Lower lobe of right lung (tissue), 2 donors: ENCODE measurements around the gene FAM161A. TPM values are rescaled to one million over a fixed set of nuclear protein-coding genes. Genes with fewer than 3 reads are reported as not detected.

ENCODE experiments used
- ATAC-seq, 2 donors: fragments of 200-7000 bp; cut with Tn5 transposase; one replicate each; pipeline ENCODE4 v1.9.1; 2020 to 2022; ENCODE audit warnings: mild to moderate bottlenecking in 2 of 2, moderate library complexity in 2 of 2
- DNase-seq: peaks from one replicate; pipeline ENCODE4 v3.0.0-alpha.2; 2020
- H3K27ac ChIP-seq: fragments of 200-600 bp; one replicate; pipeline ENCODE4 v1.8.0; 2022
- H3K27me3 ChIP-seq: fragments of 200-600 bp; one replicate; pipeline ENCODE4 v1.8.0; 2022; ENCODE audit warnings: low read depth
- H3K36me3 ChIP-seq: fragments of 200-600 bp; one replicate; pipeline ENCODE4 v1.8.0; 2022; ENCODE audit warnings: mild to moderate bottlenecking
- H3K4me1 ChIP-seq: fragments of 200-600 bp; one replicate; pipeline ENCODE4 v1.8.0; 2022
- H3K4me3 ChIP-seq: fragments of 200-600 bp; one replicate; pipeline ENCODE4 v1.8.0; 2022; ENCODE audit warnings: mild to moderate bottlenecking
- H3K9me3 ChIP-seq: fragments of 200-600 bp; one replicate; pipeline ENCODE4 v1.8.0; 2022
- intact Hi-C: fragments of 100-400 bp; cut with DNase I; formaldehyde crosslinking; loops from one replicate; pipeline ENCODE4 v1.11.0; 2022
- total RNA-seq: library from RNA; stranded (reverse); fragmentation: NEBNext Ultra II Directional; extraction: Animal tissue kit (Norgen Biotek cat#: 25700); gene quantifications from one replicate; pipeline ENCODE4 v1.2.1, GENCODE V29; 2021
- TF ChIP-seq, protein P1 (sequence below): fragments of 200-600 bp; IDR thresholded peaks from one replicate; pipeline ENCODE4 v1.8.0; 2022; ENCODE audit warnings: antibody characterized with exemption, mild to moderate bottlenecking
- donor health status: DM: no; HTN: yes; CAD: no; lungs with severe emphysema.

Gene FAM161A
- total RNA-seq, 1 donor from 2014 or later: 2.6 TPM

DNA sequence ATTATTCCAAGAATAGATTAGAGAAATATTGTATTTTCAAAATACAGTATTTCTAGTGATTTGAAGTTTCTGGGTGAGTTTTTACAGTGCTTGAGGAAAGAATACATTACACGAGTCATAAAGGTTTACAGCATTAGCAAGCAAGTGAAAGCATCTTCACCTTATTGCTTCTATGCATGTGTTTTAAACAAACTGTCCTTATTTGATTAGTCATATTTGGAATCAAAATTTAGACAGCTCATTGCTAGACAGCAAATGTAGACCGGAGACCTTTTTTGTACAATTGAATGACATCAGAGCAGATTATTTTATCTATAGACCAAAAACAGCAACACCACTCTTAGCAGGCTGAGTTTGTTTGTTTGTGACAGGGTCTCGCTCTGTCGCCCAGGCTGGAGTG is 69.2 kb downstream of the FAM161A start:
- Histone ChIP-seq H3K27me3 (no peaks in the 10 kb centered on the region), H3K4me1 (no peaks in the 10 kb centered on the region), H3K27ac (no peak overlapping the region), H3K9me3 (no peaks in the 10 kb centered on the region), H3K4me3 (no peak overlapping the region), H3K36me3 (no peaks in the 10 kb centered on the region)
- no peak for ATAC-seq
- TF ChIP-seq, protein P1, sequence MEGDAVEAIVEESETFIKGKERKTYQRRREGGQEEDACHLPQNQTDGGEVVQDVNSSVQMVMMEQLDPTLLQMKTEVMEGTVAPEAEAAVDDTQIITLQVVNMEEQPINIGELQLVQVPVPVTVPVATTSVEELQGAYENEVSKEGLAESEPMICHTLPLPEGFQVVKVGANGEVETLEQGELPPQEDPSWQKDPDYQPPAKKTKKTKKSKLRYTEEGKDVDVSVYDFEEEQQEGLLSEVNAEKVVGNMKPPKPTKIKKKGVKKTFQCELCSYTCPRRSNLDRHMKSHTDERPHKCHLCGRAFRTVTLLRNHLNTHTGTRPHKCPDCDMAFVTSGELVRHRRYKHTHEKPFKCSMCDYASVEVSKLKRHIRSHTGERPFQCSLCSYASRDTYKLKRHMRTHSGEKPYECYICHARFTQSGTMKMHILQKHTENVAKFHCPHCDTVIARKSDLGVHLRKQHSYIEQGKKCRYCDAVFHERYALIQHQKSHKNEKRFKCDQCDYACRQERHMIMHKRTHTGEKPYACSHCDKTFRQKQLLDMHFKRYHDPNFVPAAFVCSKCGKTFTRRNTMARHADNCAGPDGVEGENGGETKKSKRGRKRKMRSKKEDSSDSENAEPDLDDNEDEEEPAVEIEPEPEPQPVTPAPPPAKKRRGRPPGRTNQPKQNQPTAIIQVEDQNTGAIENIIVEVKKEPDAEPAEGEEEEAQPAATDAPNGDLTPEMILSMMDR: no peak
- DNase-seq: no peak
- intact Hi-C loops: no loop called here

DNA sequence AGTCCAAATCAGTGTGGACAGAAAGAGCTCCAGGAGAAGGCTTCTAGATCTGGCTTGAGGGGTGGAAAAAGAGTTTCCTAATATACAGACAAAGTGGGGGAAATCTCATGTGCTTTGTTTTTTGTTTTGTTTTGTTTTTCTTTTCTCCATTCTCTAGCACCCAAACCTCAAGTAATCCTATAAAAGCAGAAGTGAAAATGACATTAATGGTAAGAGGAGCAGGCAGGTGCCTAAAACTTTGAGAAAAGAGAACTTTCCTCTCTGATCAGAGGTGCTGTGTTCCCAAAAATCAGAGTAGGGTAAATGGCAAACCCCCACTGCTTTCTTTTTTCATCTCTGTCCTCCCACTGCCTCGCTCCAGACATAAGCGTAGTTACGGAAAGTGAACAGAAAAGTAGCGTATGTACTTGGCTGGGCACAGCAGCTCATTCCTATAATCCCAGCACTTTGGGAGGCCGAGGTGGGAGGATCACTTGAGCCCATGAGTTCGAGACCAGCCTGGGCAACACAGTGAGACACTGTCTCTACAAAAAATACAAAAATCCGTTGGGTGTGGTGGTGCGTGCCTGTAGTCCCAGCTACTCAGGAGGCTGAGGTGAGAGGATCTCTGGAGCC is 77.8 kb downstream of the FAM161A start:
- H3K9me3 ChIP-seq: no peaks in the 10 kb centered on the region
- intact Hi-C loops: no loop called here
- H3K36me3 ChIP-seq: no peaks in the 10 kb centered on the region
- no peaks in the 10 kb centered on the region for H3K4me1 ChIP-seq
- no peak for DNase-seq
- ATAC-seq: no peak
- TF ChIP-seq, protein P1: no peak
- H3K27ac ChIP-seq: no peak overlapping the region
- no peak overlapping the region for H3K4me3 ChIP-seq
- no peaks in the 10 kb centered on the region for H3K27me3 ChIP-seq

Other genes starting within 250 kb of the FAM161A start
- gene CCT4, start 34.6 kb upstream of the FAM161A start, total RNA-seq: 95.7 TPM
- 26.6 TPM for gene COMMD1, start 51.6 kb upstream of the FAM161A start, total RNA-seq